ENCODE measurements around the gene CYRIA. TPM values are rescaled to one million over a fixed set of nuclear protein-coding genes. Genes with fewer than 3 reads are reported as not detected.

The CYRIA gene
- polyA plus RNA-seq, 3 donors, result 1.8 to 10.3 (median 6.8) TPM

DNA sequence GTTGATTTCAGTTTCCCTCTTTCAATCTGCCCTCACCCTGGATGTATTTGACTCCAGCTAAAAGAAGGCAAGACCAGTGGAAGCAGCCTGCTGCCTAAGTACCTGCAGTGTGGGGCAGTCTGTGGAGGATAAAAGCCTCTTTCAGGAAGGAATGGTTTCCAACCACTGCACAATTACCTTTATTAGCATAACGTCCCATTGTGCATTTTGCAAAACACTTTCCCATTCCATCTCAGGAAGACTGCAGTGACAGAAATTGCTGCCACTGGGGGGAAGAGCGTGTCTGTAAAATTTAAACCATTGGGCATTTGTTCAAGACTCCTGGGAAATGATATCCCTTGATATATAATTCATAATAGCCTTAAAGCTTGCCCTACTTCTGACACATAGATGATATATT is 26.2 kb downstream of the CYRIA start:
- whole genome bisulfite sequencing, 3 donors, result 37 to 53% (median 50%) methylated on average over 2 of the region's 2 CpGs
- no peak overlapping the region for H3K27ac ChIP-seq (ENCODE audit: low read depth, low read length)

DNA sequence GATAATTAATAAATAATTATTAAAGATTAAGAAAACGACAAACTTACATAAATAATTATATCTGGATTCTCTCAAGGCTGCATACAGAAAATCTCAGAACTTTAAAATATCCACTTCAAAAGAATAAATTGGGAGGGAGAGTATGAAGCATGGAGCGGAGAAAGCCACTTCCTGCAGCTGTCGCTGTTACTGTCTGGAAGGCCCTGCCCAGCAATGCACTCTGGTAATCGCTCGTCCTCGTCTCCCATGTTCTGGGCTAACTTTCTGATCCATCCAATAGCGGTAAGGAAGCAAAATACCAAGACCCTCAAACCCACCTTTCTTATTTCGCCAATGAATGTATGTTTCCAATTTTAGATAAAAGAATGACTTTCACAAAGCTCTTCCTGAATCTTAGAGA is 26.7 kb downstream of the CYRIA start:
- no peak overlapping the region for H3K27ac ChIP-seq (ENCODE audit: low read depth, low read length)
- WGBS, 3 donors, result 57 to 61% (median 60%) methylated on average over 8 of the region's 8 CpGs

DNA sequence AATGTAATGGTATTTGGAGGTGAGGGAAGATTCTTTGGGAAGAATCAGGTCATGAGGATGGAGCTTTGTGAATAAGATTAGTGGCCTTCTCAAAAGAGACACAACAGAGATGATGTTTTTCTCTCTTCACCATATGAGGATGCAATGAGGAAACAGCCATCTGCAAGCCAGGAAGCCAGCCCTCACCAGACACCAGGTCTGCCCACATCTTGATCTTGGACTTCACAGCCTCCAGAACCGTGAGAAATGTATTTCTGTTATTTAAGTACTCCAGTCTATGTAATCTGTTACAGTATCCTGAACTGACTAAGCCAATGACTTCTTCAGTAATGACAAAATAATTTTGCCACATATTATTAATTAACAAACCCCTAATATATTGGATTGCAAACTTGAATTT is 28.3 kb downstream of the CYRIA start:
- 78 to 88% (median 87%) methylated on average over 1 of the region's 1 CpG for WGBS, 3 donors
- H3K27ac ChIP-seq (ENCODE audit: low read depth, low read length), result no peak overlapping the region

DNA sequence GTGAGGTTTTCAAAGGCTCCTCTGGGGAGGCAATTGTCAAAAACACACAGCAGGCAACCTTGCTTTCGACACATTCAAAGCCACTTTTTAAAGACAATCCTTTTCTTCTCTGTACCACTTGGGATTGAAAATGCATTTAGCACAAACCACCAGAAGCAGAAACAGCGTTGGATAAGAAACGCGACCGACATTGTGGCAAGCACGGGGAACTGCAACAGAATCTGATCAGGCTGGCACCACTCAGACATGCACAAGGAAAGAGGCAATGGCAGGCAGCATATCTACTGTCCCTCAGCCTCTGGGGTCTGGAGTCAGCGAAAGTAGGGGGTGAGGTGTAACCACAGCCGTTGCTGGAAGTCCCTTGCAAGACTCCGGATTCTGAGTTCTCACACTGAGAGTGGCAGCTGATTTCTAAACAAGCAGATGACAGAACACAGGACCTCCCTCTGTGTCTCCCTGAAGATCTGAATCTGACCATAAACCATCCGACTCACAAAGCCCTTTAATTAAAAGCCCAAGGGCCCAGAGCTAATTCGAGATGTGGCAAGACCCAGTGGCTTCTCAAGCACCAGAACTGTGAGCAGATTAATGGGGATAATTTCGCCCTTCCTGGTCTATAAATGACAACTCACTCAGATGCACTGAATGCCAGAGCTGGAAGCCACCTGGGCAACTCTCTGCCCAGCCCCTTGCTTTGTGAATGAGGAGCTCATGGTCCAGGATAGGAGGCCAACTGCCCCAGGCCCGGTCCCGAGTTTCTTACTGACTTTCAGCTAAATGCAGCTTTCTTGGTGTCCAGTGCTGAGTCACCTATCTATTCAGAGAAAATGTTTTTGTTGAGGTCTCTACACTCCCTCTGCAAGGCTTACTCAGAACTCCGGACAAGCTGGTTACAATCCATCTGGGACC is 29.6 kb downstream of the CYRIA start:
- no peak overlapping the region for H3K27ac ChIP-seq (ENCODE audit: low read depth, low read length)
- WGBS, 3 donors, result 62 to 68% (median 65%) methylated on average over 15 of the region's 15 CpGs

DNA sequence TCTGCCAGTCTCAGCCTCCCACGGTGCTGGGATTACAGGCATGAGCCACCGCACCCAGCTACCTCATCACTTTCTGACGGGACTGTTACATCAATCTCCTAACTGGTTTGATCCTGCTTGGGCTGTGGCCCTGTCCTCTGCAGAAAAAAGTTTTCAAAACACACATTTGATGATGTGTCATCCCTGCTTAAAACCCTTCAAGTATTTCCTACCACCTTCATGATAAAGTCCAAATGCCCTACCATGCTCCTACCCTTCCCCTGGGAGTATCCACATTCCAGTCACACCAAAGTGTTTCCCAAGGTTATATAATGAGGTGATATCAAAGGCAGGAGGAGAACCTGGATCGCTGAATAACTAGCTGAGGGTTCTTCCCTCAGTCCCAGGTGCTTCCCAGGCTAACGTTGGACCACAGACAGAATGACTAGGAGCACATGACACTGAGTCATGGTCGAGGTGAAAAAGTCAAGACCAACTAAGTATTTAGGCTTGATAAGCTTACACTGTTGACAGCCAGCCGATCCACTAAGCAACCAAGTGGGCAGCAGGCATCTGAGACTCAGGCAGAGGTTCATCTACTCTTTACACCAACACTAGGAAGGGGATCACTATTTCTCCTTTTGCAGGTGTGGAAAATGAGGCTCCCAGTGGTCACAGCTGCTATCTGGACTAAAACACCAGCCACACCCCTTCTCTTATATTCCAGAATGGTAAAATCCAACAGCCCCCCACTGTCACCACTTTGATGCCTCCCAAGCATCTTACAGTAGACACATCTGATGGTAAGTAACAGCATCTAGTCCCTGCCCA is 31.8 kb downstream of the CYRIA start:
- no peak overlapping the region for H3K27ac ChIP-seq (ENCODE audit: low read depth, low read length)
- 68 to 70% (median 68%) methylated on average over 7 of the region's 7 CpGs for WGBS, 3 donors

DNA sequence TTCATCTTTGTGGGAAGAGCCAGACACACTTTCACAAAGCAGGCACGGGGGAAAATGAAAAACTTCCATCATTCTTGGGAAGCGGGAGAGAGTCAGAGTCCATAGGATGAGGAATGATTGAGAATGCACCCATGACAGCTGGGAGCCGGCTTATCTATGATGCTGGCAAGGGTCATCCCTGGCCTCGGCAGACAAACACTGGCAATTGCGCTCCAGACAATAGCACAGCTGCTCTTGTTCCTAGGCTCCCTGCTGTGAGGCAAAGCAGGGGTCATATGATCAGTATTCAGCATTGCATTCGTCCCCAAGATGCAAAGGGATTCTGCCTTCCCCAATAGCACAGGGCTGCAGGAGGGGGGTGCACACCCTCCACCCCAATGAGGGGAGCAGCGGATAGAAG is 33.0 kb downstream of the CYRIA start:
- no peak overlapping the region for H3K27ac ChIP-seq (ENCODE audit: low read depth, low read length)
- 46 to 84% (median 76%) methylated on average over 7 of the region's 7 CpGs for WGBS, 3 donors

DNA sequence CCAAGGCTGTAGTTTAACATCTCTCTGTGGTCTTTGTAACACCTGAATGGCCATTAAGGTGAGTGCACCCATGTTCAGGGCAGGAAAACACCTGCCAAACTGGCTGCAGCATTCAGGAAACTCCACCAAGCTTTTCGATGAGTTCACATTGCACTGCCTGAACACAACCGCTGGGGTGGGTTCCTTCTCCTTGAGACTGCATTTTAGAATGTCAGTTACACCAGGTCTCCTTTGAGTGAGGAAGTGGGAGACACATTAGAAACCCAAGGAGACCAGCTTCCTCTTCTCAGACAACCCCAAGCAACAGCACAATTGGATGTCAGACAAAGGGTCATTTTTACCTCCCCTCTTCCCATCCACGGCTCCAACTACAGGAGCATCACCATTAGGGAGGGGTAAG is 35.2 kb downstream of the CYRIA start:
- H3K27ac ChIP-seq (ENCODE audit: low read depth, low read length), result no peak overlapping the region
- WGBS, 3 donors, result 53 to 70% (median 63%) methylated on average over 3 of the region's 3 CpGs

DNA sequence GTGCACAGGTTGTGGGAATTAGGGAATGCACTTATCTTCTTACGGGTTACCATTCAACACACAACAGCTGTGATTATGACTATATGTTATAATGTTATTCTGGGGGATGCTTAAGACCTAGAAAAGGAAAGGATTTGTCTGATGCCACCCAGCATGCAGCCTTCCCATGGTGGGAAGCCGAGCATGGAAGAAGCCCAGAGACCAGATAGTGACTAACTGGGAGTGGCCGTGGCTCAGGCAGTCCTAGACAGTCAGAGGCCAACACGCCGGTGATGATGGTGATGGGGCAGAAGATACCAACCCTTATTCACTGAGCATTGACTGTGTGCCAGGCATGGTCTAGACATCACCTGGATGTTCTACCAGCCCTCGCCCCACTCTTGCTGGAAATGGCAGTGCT is 35.9 kb downstream of the CYRIA start:
- no peak overlapping the region for H3K27ac ChIP-seq (ENCODE audit: low read depth, low read length)
- WGBS, 3 donors, result 87 to 96% (median 96%) methylated on average over 6 of the region's 6 CpGs

DNA sequence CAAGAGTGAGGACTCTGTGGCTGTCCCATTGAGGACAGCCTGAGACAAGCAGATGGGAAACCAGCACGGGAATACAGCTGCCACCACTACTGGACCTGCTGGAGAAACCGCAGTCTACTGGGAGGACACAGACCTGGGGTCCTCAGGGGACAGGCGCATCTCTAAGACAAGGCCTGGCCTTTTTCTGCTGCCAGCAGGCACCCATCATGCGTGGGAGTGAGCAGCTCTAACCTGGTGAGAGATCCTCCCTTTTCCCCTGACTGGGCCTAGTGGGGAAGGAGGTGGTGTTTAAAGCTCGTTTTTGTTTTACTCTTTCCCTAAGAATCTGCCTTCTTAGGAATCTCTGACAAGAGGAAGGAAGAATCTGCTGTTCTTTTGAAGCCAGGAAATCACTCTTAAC is 36.6 kb downstream of the CYRIA start:
- WGBS, 3 donors, result 70 to 78% (median 76%) methylated on average over 4 to 5 of the region's 5 CpGs
- no peak overlapping the region for H3K27ac ChIP-seq (ENCODE audit: low read depth, low read length)

DNA sequence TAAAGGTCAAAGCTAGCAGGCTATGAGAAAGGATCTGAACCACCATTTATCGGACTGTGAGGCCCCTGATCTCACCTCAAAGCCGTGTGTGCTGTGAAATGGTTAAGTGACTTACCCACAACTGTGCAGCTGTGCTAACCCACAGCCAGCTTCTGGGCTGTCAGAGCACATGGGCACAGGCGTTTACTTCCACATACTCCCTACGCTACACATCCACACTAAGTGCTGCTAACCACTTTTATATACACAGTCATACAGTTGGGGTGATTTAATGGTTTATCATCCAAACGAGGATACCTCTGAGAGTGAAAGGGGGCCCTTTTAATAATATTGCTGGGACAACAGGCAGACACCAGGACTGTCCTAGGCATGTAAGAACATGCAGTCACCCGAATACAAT is 37.3 kb downstream of the CYRIA start:
- H3K27ac ChIP-seq (ENCODE audit: low read depth, low read length), result no peak overlapping the region
- 64 to 71% (median 70%) methylated on average over 6 of the region's 6 CpGs for WGBS, 3 donors

DNA sequence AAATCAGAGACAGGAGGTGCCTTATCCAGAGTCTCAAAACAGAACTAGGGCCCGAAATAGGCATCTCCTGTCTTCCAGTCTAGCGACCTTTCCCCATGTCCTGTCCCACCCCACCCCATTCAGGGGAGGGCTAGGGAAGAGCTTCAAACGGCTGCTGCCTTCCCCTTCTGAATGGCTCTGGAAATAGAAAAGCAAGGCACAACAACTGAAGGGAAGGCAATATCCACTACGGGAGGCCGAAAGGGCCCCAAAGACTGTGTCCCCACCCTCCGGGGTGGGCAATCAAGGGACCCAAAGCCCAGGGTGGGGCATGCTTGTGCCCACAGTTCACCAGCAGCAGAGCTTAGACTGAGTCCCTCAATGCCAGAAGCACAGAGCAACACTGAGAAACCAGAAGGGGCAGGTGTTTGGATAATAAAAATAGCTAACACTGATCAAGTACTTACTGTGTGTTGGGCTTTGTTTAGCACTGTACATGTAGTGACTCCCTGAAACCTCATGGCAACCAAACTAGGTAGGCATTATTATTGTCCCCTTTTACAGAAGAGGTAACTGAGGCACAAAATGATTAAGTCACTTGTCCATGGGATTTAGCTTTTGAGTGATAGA is 38.5 kb downstream of the CYRIA start:
- 56 to 71% (median 70%) methylated on average over 6 of the region's 6 CpGs for WGBS, 3 donors
- H3K27ac ChIP-seq (ENCODE audit: low read depth, low read length), result no peak overlapping the region

DNA sequence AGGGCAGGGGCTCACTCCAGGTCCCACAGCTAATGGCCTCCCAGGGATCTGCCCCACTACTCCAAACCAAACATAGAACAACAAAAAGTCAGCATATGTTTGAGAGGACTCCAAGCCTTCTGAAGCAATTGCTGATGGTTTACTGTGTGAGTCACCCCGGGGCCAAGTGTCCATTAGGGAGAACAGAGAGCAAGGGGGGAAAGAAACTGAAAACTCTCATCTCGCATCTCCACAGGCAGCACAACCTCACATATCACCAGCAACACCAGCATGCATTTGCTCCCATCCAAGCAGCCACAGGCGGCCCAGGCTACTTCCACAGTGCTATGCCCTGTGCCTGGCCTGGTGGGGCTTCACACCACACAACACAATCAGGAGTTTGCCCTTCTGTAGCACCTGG is 39.1 kb downstream of the CYRIA start:
- no peak overlapping the region for H3K27ac ChIP-seq (ENCODE audit: low read depth, low read length)
- 64 to 89% (median 68%) methylated on average over 3 of the region's 3 CpGs for WGBS, 3 donors

DNA sequence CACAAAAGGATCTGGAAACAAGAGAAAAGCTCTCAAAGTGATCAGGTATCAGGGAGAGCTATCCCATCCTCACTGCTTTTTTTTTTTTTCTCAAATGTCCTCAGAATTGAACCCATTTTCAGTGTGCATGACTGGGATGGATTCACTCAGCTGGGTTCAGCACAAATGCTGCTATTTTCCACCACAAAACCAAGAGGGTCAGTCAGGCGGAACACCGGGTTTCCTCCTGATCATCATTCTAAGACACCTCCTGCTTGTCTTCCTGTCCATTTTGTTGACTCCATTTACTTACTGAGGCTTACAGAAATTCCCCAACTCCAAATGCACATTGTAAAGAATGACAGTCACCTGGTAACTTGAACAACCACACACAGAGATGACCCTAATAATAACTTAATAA is 39.9 kb downstream of the CYRIA start:
- H3K27ac ChIP-seq (ENCODE audit: low read depth, low read length), result peak overlapping the region; percentile 38
- WGBS, 3 donors, result 68 to 98% (median 82%) methylated on average over 2 of the region's 2 CpGs

DNA sequence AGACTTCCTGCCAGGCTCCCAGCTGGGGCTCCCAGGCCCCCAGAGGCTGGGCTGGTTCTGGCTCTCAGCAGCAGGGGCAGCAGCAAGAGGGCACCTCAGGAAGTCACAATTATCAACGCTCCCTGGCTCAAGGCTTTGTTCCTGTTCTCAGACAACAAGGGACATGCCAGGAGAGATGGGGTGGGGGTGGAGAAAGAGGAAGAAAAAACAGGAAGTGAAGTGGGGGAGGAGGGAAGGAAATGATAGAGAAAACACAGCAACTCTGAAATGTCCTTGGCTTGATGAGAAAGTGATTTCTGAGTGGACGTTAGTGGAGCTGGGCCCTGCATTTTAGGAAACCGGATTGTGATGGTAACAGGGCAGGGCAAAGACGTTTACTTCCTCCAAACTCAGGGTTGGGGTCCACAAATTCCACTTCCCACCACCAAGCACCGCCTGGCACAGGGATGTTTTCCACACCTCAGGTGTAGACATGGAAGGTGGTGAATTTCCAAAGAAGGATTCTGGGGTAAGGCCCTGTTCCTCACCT is 40.4 kb downstream of the CYRIA start:
- H3K27ac ChIP-seq (ENCODE audit: low read depth, low read length), result peak overlapping the region; percentile 38
- WGBS, 3 donors, result 24 to 34% (median 33%) methylated on average over 5 of the region's 5 CpGs

DNA sequence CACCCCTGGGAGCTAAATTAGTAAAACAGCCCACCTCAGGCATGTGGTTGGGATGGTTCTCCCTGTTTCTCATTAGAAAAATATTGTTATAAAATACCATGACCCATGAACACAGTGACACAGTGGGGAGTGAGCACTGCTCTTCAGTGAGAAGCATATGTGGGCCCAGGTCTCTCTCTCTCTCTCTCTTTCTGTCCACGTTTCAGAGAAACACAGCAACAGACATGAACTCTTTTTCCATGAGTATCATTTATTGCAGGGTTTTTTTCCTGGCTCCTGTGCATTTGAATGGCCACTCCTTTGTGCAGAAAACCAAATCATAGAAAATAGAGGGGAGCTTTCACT is 41.2 kb downstream of the CYRIA start:
- 33 to 42% (median 38%) methylated on average over 1 of the region's 1 CpG for WGBS, 3 donors
- H3K27ac ChIP-seq (ENCODE audit: low read depth, low read length), result no peak overlapping the region

DNA sequence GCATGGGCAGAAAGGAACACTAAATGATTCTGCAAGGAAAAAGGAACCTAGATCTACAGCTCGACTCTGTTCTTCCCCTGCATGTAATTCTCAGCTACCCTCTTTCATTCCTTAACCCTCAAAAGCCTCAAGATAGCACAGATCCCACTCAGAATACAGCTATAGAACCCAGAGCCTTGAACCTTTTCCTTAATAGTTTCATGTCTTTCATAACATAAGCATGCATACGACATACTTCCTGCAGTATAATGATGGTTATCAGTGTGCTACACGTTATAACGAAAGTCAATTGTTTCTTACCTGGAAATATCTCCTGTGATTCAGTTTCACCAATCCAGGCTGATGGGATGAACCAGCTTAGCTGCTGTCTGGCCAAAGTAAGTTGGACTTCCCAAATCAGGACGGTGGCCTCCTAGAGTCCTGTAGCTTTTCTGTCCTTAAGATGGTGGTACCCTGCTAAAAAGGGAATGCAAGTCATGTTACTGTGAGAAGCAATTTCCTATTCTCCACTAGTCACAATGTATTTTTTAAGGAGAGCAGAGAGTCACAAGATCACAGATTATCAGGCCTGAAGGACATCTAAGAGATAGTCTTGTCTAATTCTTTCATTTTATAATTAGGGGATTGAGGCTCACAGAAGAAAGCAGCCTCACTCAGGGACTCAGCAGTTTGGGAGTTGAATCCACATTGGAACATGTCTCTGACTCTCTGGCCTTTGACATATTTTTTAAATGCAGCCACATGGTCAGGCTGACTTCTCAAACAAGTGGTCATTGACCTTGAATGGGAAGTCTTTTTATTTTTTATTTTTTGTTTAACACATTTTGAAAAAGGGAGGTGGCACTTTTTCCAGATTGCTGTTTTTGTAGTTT is 41.8 kb downstream of the CYRIA start:
- WGBS, 3 donors, result 46 to 72% (median 56%) methylated on average over 5 of the region's 5 CpGs
- no peak overlapping the region for H3K27ac ChIP-seq (ENCODE audit: low read depth, low read length)

DNA sequence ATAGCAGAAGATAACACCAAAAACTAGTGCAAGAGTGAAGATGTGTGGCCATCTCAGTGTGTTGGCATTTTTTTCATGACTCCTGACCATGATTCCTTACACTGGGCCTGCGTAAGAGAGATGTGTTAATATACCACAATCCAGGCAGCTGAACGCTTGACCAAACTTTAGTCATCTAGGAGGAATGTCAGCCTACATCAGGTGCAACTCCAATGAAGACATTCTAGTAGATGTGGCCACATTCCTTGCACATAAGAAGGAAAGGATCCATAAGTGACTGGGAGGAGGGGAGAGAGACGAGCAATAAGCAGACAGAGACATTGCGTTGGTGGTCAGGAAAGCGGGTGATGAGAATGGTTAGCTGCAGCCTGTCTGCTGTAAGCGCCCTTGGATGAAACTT is 42.6 kb downstream of the CYRIA start:
- H3K27ac ChIP-seq (ENCODE audit: low read depth, low read length), result no peak overlapping the region
- 80 to 89% (median 89%) methylated on average over 6 of the region's 6 CpGs for WGBS, 3 donors

DNA sequence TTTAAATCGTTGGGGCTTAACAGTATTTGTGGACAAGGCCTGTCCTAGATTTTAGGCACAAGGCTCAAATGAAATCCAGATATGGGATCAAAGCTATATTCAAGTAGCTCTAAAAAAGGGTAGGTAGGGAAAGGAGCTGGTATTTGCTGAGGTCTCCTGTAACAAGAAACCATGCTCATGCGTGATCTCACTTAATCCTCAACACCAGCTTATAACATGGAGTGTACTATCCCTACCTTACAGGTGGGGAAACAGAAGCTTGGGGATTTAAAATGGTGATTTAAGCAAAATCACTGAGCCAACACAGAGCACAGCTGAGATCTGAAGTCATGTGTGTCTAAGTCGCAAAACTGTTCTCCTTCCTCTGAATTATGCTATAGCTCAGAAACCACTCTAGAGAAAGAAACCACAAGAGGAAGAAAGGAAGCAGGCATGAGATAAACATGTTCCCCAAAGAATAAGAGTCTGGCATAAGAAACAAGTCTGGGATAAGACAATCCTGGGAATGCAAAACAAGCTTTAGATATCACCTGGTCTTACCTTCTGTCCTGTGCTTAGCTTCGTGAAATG is 43.1 kb downstream of the CYRIA start:
- no peak overlapping the region for H3K27ac ChIP-seq (ENCODE audit: low read depth, low read length)

More for the DNA sequence above, 43.1 kb downstream of the CYRIA start:
- 67 to 73% (median 73%) methylated on average over 4 of the region's 4 CpGs for WGBS, 3 donors
